B cell (primary cell): ENCODE data around the gene E2F3. TPM values are rescaled to one million over a fixed set of nuclear protein-coding genes. Genes with fewer than 3 reads are reported as not detected.

ENCODE experiments used
- ATAC-seq: fragments of 200-7000 bp; cut with Tn5 transposase; one replicate; pipeline ENCODE4 v1.10.0; 2021; ENCODE audit warnings: low read depth, mild to moderate bottlenecking, moderate number of reproducible peaks, moderate library complexity
- CTCF ChIA-PET: fragments of 350-600 bp; sonication (Branson Sonifier 250); formaldehyde crosslinking; loops from one replicate; lab custom pipeline; 2021; ENCODE audit warnings: antibody characterized with exemption, inconsistent platforms; lab: Charles Lee
- POLR2A ChIA-PET: fragments of 350-600 bp; sonication (Branson Sonifier 250); formaldehyde crosslinking; loops from one replicate; lab custom pipeline; 2021; ENCODE audit warnings: antibody characterized with exemption; lab: Charles Lee
- DNase-seq: peaks from one replicate; pipeline ENCODE4 v3.0.0; 2013
- H2AFZ ChIP-seq: 2 replicates; pipeline ENCODE4 v1.6.1; 2012; ENCODE audit warnings: mild to moderate bottlenecking, low read depth, low read length; ENCODE audit not compliant: insufficient read depth, poor library complexity, severe bottlenecking
- H3K27ac ChIP-seq, 2 donors: 1 replicate in 1 of 2; 2 replicates in 1 of 2; pipeline ENCODE4 v1.5.1; 2012 to 2013; ENCODE audit warnings: low read length in 2 of 2, mild to moderate bottlenecking in 2 of 2, moderate library complexity in 1 of 2
- H3K27me3 ChIP-seq, 4 experiments: fragments of 200-600 bp in 1 of 4; sonication (generic) in 1 of 4; replicated peaks in 1 of 4; 1 replicate in 2 of 4; 2 replicates in 2 of 4; pipeline versions ENCODE4 v1.6.1 to v1.7.0; 2013 to 2016; ENCODE audit warnings: low read length in 3 of 4, mild to moderate bottlenecking in 2 of 4, mixed read lengths in 1 of 4, moderate library complexity in 1 of 4; ENCODE audit not compliant: insufficient read depth in 4 of 4, control insufficient read depth in 3 of 4; ENCODE audit errors: control extremely low read depth in 1 of 4
- H3K36me3 ChIP-seq, 2 experiments: replicated peaks in 1 of 2; 1 replicate in 1 of 2; 2 replicates in 1 of 2; pipeline versions ENCODE4 v1.6.1 to v1.7.1; 2013; ENCODE audit warnings: low read length in 1 of 2; ENCODE audit not compliant: insufficient read depth in 2 of 2, control insufficient read depth in 1 of 2; ENCODE audit errors: control extremely low read depth in 1 of 2, extremely low read depth in 1 of 2
- H3K4me1 ChIP-seq, 2 donors: fragments of 200-600 bp in 1 of 2; sonication (generic) in 1 of 2; 1 replicate in 1 of 2; 2 replicates in 1 of 2; pipeline versions ENCODE4 v1.5.1 to v1.6.1; 2013 to 2017; ENCODE audit warnings: low read length in 2 of 2; ENCODE audit not compliant: control insufficient read depth in 2 of 2, insufficient read depth in 2 of 2
- H3K4me2 ChIP-seq: replicated peaks from 2 replicates; pipeline ENCODE3; 2012; ENCODE audit warnings: mild to moderate bottlenecking, low read depth, low read length; ENCODE audit not compliant: poor library complexity, severe bottlenecking
- H3K4me3 ChIP-seq, 5 experiments: fragments of 200-600 bp in 1 of 5; sonication (generic) in 1 of 5; 1 replicate in 3 of 5; 2 replicates in 2 of 5; pipeline versions ENCODE4 v1.5.1 to v1.7.0; 2011 to 2016; ENCODE audit warnings: low read length in 4 of 5, mild to moderate bottlenecking in 4 of 5, low read depth in 2 of 5, control low read depth in 1 of 5, moderate library complexity in 1 of 5; ENCODE audit not compliant: insufficient read depth in 1 of 5; ENCODE audit errors: control extremely low read depth in 1 of 5, extremely low read depth in 1 of 5
- H3K79me2 ChIP-seq: fragments of 200-600 bp; sonication (generic); one replicate; pipeline ENCODE4 v1.6.0; 2016; ENCODE audit warnings: low read length; ENCODE audit not compliant: control insufficient read depth, insufficient read depth
- H3K9ac ChIP-seq: fragments of 200-600 bp; sonication (generic); 2 replicates; pipeline ENCODE4 v1.6.1; 2017; ENCODE audit warnings: mild to moderate bottlenecking, low read length, moderate library complexity
- H3K9me3 ChIP-seq, 3 donors: one replicate each; pipeline versions ENCODE4 v1.6.1 to v1.7.1; 2013; ENCODE audit warnings: low read length in 2 of 3; ENCODE audit not compliant: control insufficient read depth in 2 of 3, insufficient read depth in 1 of 3; ENCODE audit errors: control extremely low read depth in 1 of 3
- H4K20me1 ChIP-seq: 2 replicates; pipeline ENCODE4 v1.6.0; 2012; ENCODE audit warnings: mild to moderate bottlenecking, low read length; ENCODE audit not compliant: insufficient read depth, control insufficient read depth, poor library complexity, severe bottlenecking
- H3K27ac Mint-ChIP-seq: one replicate; pipeline ENCODE4 v1.8.0; 2021; ENCODE audit warnings: mixed read lengths
- H3K27me3 Mint-ChIP-seq: one replicate; pipeline ENCODE4 v1.8.0; 2021; ENCODE audit warnings: mixed read lengths
- H3K4me1 Mint-ChIP-seq: one replicate; pipeline ENCODE4 v1.8.0; 2021; ENCODE audit warnings: mixed read lengths
- H3K4me3 Mint-ChIP-seq: one replicate; pipeline ENCODE4 v1.8.0; 2021; ENCODE audit warnings: mixed read lengths
- H3K9me3 Mint-ChIP-seq: one replicate; pipeline ENCODE4 v1.8.0; 2022; ENCODE audit warnings: mixed read lengths; ENCODE audit not compliant: insufficient read depth
- EZH2 ChIP-seq: IDR thresholded peaks from 2 replicates; pipeline ENCODE4 v1.6.1; 2012; ENCODE audit warnings: borderline replicate concordance, low read depth, mild to moderate bottlenecking, moderate library complexity, low read length; ENCODE audit not compliant: insufficient read depth, poor library complexity, severe bottlenecking
- WGBS: methylation state at CpG from one replicate; pipeline ENCODE4 v1.1.5; 2013; ENCODE audit warnings: missing lambda C conversion rate; ENCODE audit not compliant: insufficient coverage; 5-methylcytosine and 5-hydroxymethylcytosine counted together
- intact Hi-C: fragments of 100-400 bp; cut with micrococcal nuclease; formaldehyde crosslinking; loops from one replicate; pipeline ENCODE4 v1.10.0; 2022
- polyA plus RNA-seq: library from polyadenylated mRNA; depleted of rRNA; stranded (reverse); fragments of >200 nt; gene quantifications from 2 replicates; pipeline ENCODE4 v1.2.3, GENCODE V29; 2012
- total RNA-seq, 2 donors: library from RNA; stranded (reverse); fragments of 120-200 nt in 1 of 2; gene quantifications; 1 replicate in 1 of 2; 2 replicates in 1 of 2; pipeline versions ENCODE4 v1.2.3 to v1.2.4, GENCODE V29; 2013 to 2022
- TF ChIP-seq, protein P1 (sequence below): fragments of 200-600 bp; IDR thresholded peaks from one replicate; pipeline ENCODE4 v1.8.0; 2022; ENCODE audit warnings: antibody characterized with exemption, mild to moderate bottlenecking

Gene E2F3
- total and polyA plus RNA-seq, 2 donors (not counting 1 experiment from before 2014, with no cell fraction given), result 2.2 to 8.3 TPM

- DNase-seq (no peak), ATAC-seq (no peak)
- Histone ChIP-seq H3K27ac (no peak overlapping the region), H3K9ac (no peak overlapping the region), H3K79me2 (peaks cover 37% of the 10 kb centered on the region), H4K20me1 (no peaks in the 10 kb centered on the region), H3K4me2 (no peak overlapping the region), H3K9me3 (no peaks in the 10 kb centered on the region), H3K4me1 (no peaks in the 10 kb centered on the region), H2AFZ (no peak overlapping the region), H3K27me3 (no peaks in the 10 kb centered on the region), H3K36me3 (peaks cover 0 to 3% of the 10 kb centered on the region in 2 experiments), H3K4me3 (no peak overlapping the region)
- CTCF ChIA-PET, result interaction anchor here (0.8 kb wide), 1 partner anchor 56 kb away, joined by 3 read pairs; no protein-coding TSS in a partner anchor
- POLR2A ChIA-PET, result no interaction called here
- no peaks in the 10 kb centered on the region for H3K27me3 Mint-ChIP-seq
- no CpG with 5 or more reads among the region's 3 CpGs for WGBS
- H3K9me3 Mint-ChIP-seq, result no peaks in the 10 kb centered on the region
- intact Hi-C loops, result no loop called here
- no peak overlapping the region for H3K27ac Mint-ChIP-seq
- no peaks in the 10 kb centered on the region for H3K4me1 Mint-ChIP-seq
- TF ChIP-seq, protein P1, sequence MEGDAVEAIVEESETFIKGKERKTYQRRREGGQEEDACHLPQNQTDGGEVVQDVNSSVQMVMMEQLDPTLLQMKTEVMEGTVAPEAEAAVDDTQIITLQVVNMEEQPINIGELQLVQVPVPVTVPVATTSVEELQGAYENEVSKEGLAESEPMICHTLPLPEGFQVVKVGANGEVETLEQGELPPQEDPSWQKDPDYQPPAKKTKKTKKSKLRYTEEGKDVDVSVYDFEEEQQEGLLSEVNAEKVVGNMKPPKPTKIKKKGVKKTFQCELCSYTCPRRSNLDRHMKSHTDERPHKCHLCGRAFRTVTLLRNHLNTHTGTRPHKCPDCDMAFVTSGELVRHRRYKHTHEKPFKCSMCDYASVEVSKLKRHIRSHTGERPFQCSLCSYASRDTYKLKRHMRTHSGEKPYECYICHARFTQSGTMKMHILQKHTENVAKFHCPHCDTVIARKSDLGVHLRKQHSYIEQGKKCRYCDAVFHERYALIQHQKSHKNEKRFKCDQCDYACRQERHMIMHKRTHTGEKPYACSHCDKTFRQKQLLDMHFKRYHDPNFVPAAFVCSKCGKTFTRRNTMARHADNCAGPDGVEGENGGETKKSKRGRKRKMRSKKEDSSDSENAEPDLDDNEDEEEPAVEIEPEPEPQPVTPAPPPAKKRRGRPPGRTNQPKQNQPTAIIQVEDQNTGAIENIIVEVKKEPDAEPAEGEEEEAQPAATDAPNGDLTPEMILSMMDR, result no peak
- TF ChIP-seq EZH2, result no peak
- H3K4me3 Mint-ChIP-seq, result no peak overlapping the region
These were observed 71.1 kb downstream of the E2F3 start for GRCh38 chr6:20472748-20473147.

- Histone ChIP-seq H2AFZ (no peak overlapping the region), H3K79me2 (peaks cover 34% of the 10 kb centered on the region), H3K9ac (no peak overlapping the region), H3K36me3 (peaks cover 0 to 3% of the 10 kb centered on the region in 2 experiments), H3K27me3 (no peaks in the 10 kb centered on the region), H3K27ac (no peak overlapping the region), H4K20me1 (no peaks in the 10 kb centered on the region), H3K4me1 (no peaks in the 10 kb centered on the region), H3K4me3 (no peak overlapping the region), H3K9me3 (no peaks in the 10 kb centered on the region), H3K4me2 (no peak overlapping the region)
- ATAC-seq (no peak), DNase-seq (no peak)
- no peak for TF ChIP-seq EZH2
- TF ChIP-seq, protein P1, result no peak
- 100% methylated on average over 1 of the region's 1 CpG for WGBS
- intact Hi-C loops, result no loop called here
- Mint-ChIP-seq H3K27me3 (no peaks in the 10 kb centered on the region), H3K9me3 (no peaks in the 10 kb centered on the region), H3K4me1 (no peaks in the 10 kb centered on the region), H3K4me3 (no peak overlapping the region), H3K27ac (no peak overlapping the region)
- ChIA-PET CTCF (no interaction called here), POLR2A (no interaction called here)
These were observed 71.8 kb downstream of the E2F3 start for GRCh38 chr6:20473518-20473917.
